Activated naive CD8-positive, alpha-beta T cell (primary cell): ENCODE measurements around the gene HYAL4.
"Not testable (repeated sequence)": the region's sequence is repeated elsewhere in the genome, so short reads cannot be mapped to it uniquely, and the experiment has no call there.

Source experiments
- H3K27ac Mint-ChIP-seq: one replicate; pipeline ENCODE4 v1.8.0; 2021; ENCODE audit warnings: mixed read lengths
- H3K27me3 Mint-ChIP-seq: one replicate; pipeline ENCODE4 v1.8.0; 2021; ENCODE audit warnings: mixed read lengths
- H3K36me3 Mint-ChIP-seq: one replicate; pipeline ENCODE4 v1.8.0; 2021; ENCODE audit warnings: mixed read lengths
- H3K4me1 Mint-ChIP-seq: one replicate; pipeline ENCODE4 v1.8.0; 2021; ENCODE audit warnings: low read depth, mixed read lengths
- H3K4me3 Mint-ChIP-seq: one replicate; pipeline ENCODE4 v1.8.0; 2021; ENCODE audit warnings: mild to moderate bottlenecking, mixed read lengths
- H3K9me3 Mint-ChIP-seq: one replicate; pipeline ENCODE4 v1.8.0; 2021; ENCODE audit warnings: low read depth, mixed read lengths

Gene HYAL4

DNA sequence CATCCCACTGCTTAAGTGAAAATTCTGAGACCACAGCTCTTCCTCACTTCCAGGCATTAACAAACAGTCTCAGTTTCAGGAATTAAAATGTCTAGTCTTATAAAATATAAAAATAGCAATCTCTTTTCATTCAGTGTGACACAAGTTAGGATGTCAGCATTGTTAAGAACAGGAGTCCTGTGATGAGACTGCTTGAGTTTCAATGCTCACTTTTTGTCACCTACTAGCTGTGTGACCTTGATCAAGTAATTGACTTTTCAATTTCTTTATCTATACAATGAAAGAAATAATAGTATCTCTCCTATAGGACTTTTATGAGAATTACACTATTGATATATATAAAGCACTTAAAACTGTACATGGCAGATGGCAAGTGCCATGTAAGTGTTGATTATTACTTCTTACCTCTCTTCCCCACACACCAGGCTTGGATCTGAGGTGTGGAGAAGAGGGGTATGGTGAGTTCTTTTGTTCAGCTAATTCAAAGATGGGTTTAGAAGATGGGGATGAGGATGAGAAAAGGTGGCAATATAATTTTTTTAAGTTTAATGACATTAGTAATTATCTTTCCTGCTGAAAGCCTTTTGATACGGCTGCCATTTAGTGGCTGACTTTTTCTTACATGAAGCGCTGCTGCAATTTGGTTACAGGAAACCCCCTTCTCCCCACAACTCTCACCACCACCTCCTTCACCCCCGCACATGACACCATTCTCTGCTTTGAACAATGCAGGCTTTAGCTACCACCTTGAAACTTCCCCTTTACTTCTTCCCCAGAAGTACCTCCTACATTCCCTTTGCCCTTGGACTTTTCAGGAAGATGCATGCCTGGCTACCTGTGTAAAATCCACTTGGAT is 20.8 kb upstream of the HYAL4 start:
- no peak overlapping the region for H3K27ac Mint-ChIP-seq
- H3K36me3 Mint-ChIP-seq = no peaks in the 10 kb centered on the region
- H3K9me3 Mint-ChIP-seq = no peaks in the 10 kb centered on the region
- H3K27me3 Mint-ChIP-seq = peaks cover 10% of the 10 kb centered on the region
- H3K4me1 Mint-ChIP-seq = peaks cover 18% of the 10 kb centered on the region
- peak overlapping the region; percentile 75 for H3K4me3 Mint-ChIP-seq

DNA sequence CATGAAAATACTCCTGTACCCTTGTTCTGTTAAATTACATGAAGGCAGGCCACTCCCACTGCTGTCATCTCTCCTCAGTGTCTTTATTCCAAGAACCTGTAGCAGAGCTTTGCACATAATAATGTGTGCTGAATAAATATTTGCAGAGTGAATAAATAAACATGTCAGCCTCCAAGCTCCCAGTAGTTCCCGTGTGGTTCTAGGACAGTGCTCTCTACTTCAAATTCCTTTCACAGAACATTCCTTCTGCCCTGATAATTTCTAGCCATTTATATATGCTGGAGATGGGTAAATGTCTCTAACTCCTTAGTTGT is 20.3 kb upstream of the HYAL4 start:
- Mint-ChIP-seq H3K36me3 (no peaks in the 10 kb centered on the region), H3K27ac (no peak overlapping the region)

DNA sequence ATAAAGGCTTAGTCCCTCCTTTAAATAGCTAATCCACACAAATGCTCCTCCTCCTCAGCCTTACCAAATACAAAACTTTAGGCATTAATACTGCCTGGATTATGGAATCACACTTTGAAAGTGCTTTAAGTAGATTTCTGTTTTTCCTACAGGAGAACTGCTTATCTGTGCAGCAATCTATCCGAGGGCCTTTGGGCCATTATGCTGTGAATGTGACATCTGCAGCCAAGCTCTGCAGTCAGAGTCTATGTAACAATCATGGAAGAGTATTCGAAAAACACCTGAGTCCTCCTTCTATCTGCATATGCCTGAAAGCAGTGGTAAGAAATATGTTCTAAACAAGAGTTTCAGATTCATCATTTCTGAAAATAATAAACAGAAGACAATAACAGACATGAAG is 16.2 kb upstream of the HYAL4 start:
- Mint-ChIP-seq H3K9me3 (no peaks in the 10 kb centered on the region), H3K36me3 (no peaks in the 10 kb centered on the region), H3K4me3 (no peak overlapping the region), H3K27ac (no peak overlapping the region), H3K27me3 (peaks cover 11% of the 10 kb centered on the region), H3K4me1 (peaks cover 13% of the 10 kb centered on the region)

More for the DNA sequence above, 20.3 kb upstream of the HYAL4 start:
- peaks cover 18% of the 10 kb centered on the region for H3K4me1 Mint-ChIP-seq
- H3K27me3 Mint-ChIP-seq = peaks cover 10% of the 10 kb centered on the region
- peak overlapping the region; percentile 75 for H3K4me3 Mint-ChIP-seq
- no peaks in the 10 kb centered on the region for H3K9me3 Mint-ChIP-seq

DNA sequence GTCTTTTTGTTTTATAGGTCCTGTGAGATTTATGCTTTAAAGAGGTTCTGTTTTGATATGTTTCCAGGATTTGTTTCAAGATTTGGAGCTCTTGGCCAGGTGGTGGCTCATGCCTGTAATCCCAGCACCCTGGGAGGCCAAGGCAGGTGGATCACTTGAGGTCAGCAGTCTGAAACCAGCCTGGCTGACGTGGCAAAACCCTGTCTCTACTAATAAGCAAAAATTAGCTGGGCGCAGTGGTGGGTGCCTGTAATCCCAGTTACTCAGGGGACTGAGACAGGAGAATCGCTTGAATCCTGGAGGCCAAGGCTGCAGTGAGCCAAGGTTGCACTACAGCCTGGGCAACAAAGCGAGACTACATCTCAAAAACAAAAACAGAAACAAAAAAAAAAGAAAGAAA is 8.3 kb upstream of the HYAL4 start:
- H3K27me3 Mint-ChIP-seq = peaks cover 4% of the 10 kb centered on the region
- no peak overlapping the region for H3K4me3 Mint-ChIP-seq
- no peaks in the 10 kb centered on the region for H3K36me3 Mint-ChIP-seq

DNA sequence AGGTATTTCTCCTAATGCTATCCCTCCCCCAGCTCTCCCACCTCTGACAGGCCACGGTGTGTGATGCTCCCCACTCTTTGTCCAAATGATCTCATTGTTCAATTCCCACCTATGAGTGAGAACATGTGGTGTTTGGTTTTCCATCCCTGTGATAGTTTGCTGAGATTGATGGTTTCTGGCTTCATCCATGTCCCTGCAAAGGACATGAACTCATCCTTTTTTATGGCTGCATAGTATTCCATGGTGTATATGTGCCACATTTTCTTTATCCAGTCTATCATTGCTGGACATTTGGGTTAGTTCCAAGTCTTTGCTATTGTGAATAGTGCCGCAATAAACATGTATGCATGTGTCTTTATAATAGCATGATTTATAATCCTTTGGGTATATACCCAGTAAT is 5.9 kb upstream of the HYAL4 start:
- not testable (repeated sequence) for H3K36me3 Mint-ChIP-seq, H3K27ac Mint-ChIP-seq, H3K27me3 Mint-ChIP-seq, H3K4me1 Mint-ChIP-seq, H3K9me3 Mint-ChIP-seq, H3K4me3 Mint-ChIP-seq

More for the DNA sequence above, 8.3 kb upstream of the HYAL4 start:
- Mint-ChIP-seq H3K27ac (no peak overlapping the region), H3K4me1 (no peaks in the 10 kb centered on the region), H3K9me3 (no peaks in the 10 kb centered on the region)

DNA sequence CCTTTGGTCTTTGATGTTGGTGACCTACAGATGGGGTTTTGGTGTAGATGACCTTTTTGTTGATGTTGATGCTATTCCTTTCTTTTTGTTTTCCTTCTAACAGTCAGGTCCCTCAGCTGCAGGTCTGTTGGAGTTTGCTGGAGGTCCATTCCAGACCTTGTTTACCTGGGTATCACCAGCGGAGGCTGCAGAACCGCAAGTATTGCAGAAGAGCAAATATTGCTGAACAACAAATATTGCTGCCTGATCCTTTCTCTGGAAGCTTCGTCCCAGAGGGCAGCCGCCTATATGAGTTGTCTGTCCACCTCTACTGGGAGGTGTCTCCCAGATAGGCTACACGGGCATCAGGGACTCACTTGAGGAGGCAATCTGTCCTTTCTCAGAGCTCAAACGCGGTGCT is 827 bp upstream of the HYAL4 start:
- H3K4me1 Mint-ChIP-seq, H3K27ac Mint-ChIP-seq, H3K27me3 Mint-ChIP-seq, H3K36me3 Mint-ChIP-seq, H3K9me3 Mint-ChIP-seq, H3K4me3 Mint-ChIP-seq: not testable (repeated sequence)

DNA sequence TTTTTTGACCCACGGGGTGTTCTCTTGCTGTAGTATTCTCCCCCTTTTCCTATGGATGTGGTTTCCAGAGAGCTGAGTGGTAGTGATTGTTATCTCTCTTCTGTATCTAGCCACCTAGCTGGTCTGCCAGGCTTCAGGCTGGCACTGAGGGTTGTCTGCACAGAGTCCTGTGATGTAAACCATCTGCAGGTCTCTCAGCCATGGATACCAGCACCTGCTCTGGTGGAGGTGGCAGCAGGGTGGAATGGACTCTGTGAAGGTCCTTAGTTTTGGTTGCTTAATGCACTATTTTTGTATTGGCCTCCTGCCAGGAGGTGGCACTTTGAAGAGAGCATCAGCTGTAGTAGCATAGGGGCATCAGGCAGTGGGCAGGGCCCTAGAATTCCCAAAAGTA is 851 bp downstream of the HYAL4 start:
- Mint-ChIP-seq H3K4me1 (no peaks in the 10 kb centered on the region), H3K4me3 (no peak overlapping the region), H3K27me3 (peaks cover 7% of the 10 kb centered on the region), H3K27ac (no peak overlapping the region), H3K36me3 (peaks cover 2% of the 10 kb centered on the region), H3K9me3 (no peaks in the 10 kb centered on the region)

DNA sequence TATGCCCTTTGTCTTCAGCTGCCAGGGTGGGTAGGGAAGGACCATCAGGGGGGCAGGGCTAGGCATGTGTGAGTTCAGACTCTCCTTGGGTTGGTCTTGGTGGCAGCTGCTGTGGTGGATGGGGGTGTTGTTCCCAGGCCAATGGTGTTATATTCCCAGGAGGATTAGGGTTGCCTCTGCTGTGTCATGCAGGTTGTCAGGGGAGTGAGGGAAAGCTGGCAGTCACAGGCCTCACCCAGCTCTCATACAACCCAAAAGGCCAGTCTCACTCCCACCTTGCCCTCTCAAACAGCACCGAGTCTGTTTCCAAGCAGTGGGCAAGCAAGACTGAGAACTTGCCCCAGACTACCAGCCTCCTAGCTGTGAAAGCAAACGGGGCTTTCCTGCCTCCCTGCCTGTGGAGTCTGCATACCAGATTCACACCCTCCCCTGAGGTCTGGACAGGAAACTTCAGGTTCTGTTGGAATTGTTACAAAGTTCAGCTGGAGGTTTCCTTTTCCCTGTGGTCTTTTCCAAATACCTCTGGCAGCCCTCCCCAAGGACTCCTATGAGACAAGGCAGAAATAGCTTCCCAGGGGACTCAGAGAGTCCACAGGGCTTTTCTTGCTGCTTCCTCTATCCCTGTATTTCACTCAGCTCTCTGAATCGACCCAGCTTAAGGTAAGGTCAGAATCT is 1.4 kb downstream of the HYAL4 start:
- Mint-ChIP-seq H3K27ac (no peak overlapping the region), H3K4me1 (no peaks in the 10 kb centered on the region), H3K27me3 (peaks cover 7% of the 10 kb centered on the region), H3K36me3 (peaks cover 2% of the 10 kb centered on the region), H3K4me3 (no peak overlapping the region), H3K9me3 (no peaks in the 10 kb centered on the region)

DNA sequence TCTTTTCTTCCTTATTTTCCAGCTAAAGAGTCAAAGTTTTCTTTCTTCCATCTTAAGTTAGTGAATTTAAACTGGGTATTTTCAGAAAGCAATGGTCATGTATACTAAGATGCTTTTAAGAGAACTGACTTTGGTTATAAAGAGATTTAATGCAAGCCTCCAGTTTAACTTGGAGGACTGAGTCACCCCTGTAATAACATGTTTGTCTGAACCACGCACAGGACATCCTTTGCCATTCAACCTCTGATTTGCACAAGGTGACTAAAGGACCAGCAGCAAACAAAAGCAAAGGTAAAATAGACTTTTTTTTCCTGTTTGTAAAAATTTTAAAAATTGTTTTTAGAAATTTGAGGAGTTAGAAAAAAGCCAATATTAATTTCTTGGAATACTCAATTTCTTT is 2.9 kb downstream of the HYAL4 start:
- no peak overlapping the region for H3K27ac Mint-ChIP-seq
- no peak overlapping the region for H3K4me3 Mint-ChIP-seq
- H3K36me3 Mint-ChIP-seq = peaks cover 2% of the 10 kb centered on the region
- peaks cover 7% of the 10 kb centered on the region for H3K27me3 Mint-ChIP-seq
- H3K9me3 Mint-ChIP-seq = no peaks in the 10 kb centered on the region
- H3K4me1 Mint-ChIP-seq = no peaks in the 10 kb centered on the region

DNA sequence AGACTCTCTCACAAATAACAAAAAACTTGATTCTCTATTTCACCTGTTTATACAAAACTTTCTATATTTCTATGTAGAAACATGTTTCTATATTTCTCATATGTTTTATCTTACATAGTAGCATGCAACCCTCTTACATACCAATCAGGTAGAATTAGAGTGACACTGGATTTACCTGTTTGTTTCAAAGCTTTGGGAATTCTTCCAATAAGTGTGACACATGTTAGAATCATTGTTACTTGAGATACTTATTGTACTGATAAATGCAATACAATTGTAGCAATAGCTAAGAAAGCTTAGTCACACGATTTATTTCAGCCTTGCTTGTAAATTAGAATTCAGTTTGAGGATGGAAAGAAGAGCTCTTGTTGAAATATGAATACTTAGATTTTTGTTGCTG is 4.9 kb downstream of the HYAL4 start:
- no peak overlapping the region for H3K4me3 Mint-ChIP-seq
- peaks cover 7% of the 10 kb centered on the region for H3K27me3 Mint-ChIP-seq
- no peaks in the 10 kb centered on the region for H3K4me1 Mint-ChIP-seq
- no peaks in the 10 kb centered on the region for H3K36me3 Mint-ChIP-seq
- H3K27ac Mint-ChIP-seq = no peak overlapping the region
- no peaks in the 10 kb centered on the region for H3K9me3 Mint-ChIP-seq

DNA sequence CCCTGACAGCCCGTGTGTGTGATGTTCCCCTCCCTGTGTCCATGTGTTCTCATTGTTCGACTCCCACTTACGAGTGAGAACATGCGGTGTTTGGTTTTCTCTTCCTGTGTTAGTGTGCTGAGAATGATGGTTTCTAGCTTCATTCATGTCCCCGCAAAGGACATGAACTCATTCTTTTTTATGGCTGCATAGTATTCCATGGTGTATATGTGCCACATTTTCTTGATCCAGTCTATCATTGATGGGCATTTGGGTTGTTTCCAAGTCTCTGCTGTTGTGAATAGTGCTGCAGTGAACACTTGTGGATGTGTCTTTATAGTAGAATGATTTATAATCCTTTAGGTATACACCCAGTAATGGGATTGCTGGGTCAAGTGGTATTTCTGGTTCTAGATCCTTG is 6.4 kb downstream of the HYAL4 start:
- not testable (repeated sequence) for H3K36me3 Mint-ChIP-seq, H3K4me3 Mint-ChIP-seq, H3K4me1 Mint-ChIP-seq, H3K27ac Mint-ChIP-seq, H3K9me3 Mint-ChIP-seq
- H3K27me3 Mint-ChIP-seq = peaks cover 10% of the 10 kb centered on the region

DNA sequence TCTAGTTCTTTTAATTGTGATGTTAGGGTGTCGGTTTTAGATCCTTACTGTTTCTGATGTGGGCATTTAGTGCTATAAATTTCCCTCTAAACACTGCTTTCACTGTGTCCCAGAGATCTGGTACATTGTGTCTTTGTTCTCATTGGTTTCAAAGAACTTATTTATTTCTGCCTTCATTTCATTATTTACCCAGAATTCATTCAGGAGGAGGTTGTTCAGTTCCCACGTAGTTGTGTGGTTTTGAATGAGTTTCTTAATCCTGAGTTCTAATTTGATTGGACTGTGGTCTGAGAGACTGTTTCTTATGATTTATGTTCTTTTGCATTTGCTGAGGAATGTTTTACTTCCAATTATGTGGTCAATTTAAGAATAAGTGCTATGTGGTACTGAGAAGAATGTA is 9.3 kb downstream of the HYAL4 start:
- H3K4me3 Mint-ChIP-seq, H3K36me3 Mint-ChIP-seq, H3K9me3 Mint-ChIP-seq, H3K4me1 Mint-ChIP-seq, H3K27ac Mint-ChIP-seq, H3K27me3 Mint-ChIP-seq: not testable (repeated sequence)

DNA sequence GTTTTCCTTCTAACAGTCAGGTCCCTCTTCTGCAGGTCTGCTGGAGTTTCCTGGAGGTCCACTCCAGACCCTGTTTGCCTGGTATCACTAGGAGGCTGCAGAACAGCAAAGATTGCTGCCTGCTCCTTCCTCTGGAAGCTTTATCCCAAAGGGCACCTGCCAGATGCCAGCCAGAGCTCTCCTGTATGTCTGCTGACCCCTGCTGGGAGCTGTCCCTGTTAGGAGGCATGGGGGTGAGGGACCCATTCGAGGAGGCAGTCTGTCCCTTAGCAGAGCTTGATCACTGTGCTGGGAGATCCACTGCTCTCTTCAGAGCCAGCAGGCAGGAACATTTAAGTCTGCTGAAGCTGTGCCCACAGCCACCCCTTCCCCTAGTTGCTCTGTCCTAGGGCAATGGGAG is 11.5 kb downstream of the HYAL4 start:
- H3K27ac Mint-ChIP-seq, H3K9me3 Mint-ChIP-seq, H3K27me3 Mint-ChIP-seq, H3K4me3 Mint-ChIP-seq, H3K36me3 Mint-ChIP-seq, H3K4me1 Mint-ChIP-seq: not testable (repeated sequence)

DNA sequence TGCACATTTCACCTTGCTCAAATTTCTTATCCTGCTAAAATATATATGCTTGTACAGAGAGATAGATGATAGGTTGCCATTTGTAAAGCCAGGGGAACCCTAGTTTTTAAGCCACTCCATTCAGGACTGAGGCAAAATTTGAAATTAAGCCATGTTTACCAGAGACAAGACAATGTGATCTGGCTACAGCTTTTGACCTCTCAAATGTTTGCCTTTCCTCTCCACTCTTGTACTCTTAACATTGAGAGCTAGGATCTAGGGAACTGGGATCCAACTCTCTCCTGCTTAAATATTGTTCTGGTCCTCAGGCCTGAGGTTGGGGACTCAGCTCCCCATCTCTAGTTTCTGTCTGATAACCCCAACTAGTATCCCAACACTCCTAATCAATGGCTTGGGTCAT is 15.9 kb downstream of the HYAL4 start:
- H3K27ac Mint-ChIP-seq = no peak overlapping the region
- H3K4me3 Mint-ChIP-seq = no peak overlapping the region
- no peaks in the 10 kb centered on the region for H3K9me3 Mint-ChIP-seq
- peaks cover 7% of the 10 kb centered on the region for H3K27me3 Mint-ChIP-seq
- H3K36me3 Mint-ChIP-seq = peaks cover under 1% of the 10 kb centered on the region
- H3K4me1 Mint-ChIP-seq = no peaks in the 10 kb centered on the region

DNA sequence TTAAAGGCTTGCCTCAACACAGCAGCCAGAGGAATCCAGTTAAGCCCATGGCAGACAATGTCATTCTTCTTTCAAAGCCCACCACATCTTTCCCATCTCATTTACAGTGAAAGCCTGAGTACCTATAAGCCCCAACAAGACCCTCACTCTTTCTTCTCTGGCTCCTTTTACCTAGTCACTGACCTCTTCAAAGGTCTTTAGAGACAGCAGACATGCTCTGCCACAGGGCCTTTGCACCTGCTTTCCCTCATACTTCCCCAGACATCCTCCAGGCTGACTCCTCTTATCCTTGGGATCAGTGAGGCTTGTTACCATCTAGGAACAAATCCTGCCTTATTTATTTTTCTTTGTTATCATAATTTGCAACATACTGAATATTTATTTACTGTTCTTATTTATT is 17.8 kb downstream of the HYAL4 start:
- Mint-ChIP-seq H3K4me3 (no peak overlapping the region), H3K27me3 (peaks cover 5% of the 10 kb centered on the region), H3K27ac (no peak overlapping the region), H3K36me3 (no peaks in the 10 kb centered on the region), H3K9me3 (no peaks in the 10 kb centered on the region), H3K4me1 (no peaks in the 10 kb centered on the region)

DNA sequence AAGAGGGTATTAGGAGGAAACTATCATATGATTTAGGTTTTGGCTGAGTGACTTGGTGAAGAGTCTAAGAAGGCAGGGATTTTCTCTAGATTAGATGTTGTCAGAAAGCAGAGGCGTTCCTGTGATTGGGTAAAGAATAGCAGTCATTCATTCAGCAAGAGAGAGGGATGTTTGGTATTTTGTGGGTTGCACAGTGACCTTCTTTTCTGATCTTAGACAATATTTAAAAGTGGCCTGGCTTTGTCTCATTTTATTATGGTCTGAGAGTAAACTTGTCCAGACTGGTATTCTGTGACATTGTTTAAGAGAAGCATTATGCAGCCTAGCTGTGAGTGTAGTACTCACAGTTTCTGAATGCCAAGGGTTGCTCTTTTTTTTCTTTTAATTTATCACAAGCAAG is 18.5 kb downstream of the HYAL4 start:
- no peak overlapping the region for H3K27ac Mint-ChIP-seq
- H3K9me3 Mint-ChIP-seq = no peaks in the 10 kb centered on the region
- no peaks in the 10 kb centered on the region for H3K36me3 Mint-ChIP-seq
- no peaks in the 10 kb centered on the region for H3K4me1 Mint-ChIP-seq
- peaks cover 3% of the 10 kb centered on the region for H3K27me3 Mint-ChIP-seq
- no peak overlapping the region for H3K4me3 Mint-ChIP-seq
